Measurements from ENCODE around the gene SLX9. TPM values are rescaled to one million over a fixed set of nuclear protein-coding genes. Genes with fewer than 3 reads are reported as not detected.

Gene SLX9
- total RNA-seq, 1 donor from 2014 or later: 0.75 TPM

DNA sequence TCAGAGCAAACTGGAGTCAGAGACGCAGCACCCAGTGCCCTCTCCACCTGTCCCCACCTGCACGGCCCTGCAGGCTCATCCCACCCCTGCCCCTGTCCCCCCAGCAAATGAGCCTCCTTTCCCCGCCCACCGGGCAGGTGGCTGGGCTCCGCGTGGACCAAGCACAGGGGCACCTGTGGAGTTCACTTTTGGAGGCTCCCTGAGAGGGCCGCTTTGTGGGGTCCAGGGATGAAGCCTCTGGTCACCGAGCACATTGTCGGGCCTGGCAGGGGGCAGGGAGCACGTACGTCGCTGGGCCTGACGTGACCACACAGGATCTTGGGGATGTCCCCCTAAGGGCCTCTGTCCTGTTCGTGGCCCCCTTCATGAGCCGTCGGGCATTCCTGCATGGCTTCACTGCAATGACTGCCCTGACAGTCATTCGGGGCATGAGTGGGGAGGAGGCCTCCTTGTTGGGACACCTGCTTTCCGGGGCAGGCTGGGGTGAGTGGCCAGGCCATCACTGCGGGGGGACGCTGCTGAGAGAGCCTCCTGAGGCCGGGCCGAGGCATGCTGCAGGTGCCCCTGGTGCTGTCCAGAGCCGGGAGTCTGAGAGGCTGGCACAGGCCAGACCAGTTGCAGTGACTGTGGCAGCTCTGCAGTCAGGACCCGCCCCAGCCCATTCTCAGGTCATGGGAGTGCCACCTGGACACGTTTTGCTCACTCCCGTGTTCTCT, 19.7 kb downstream of the SLX9 start:
- TF ChIP-seq, protein P1, sequence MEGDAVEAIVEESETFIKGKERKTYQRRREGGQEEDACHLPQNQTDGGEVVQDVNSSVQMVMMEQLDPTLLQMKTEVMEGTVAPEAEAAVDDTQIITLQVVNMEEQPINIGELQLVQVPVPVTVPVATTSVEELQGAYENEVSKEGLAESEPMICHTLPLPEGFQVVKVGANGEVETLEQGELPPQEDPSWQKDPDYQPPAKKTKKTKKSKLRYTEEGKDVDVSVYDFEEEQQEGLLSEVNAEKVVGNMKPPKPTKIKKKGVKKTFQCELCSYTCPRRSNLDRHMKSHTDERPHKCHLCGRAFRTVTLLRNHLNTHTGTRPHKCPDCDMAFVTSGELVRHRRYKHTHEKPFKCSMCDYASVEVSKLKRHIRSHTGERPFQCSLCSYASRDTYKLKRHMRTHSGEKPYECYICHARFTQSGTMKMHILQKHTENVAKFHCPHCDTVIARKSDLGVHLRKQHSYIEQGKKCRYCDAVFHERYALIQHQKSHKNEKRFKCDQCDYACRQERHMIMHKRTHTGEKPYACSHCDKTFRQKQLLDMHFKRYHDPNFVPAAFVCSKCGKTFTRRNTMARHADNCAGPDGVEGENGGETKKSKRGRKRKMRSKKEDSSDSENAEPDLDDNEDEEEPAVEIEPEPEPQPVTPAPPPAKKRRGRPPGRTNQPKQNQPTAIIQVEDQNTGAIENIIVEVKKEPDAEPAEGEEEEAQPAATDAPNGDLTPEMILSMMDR (IDR thresholded peaks at IDR 0.05): no peak
- Histone ChIP-seq H3K36me3 (peaks cover 0 to 11% of the 10 kb centered on the region in 2 donors), H3K4me1 (peaks cover 23 to 54% of the 10 kb centered on the region in 2 donors), H3K27me3 (no peaks in the 10 kb centered on the region), H3K9me3 (no peaks in the 10 kb centered on the region), H3K4me3 (peak overlapping the region in 1 of 2 donors; percentile 30), H3K27ac (peak overlapping the region; percentile 84 to 90)
- DNase-seq (ENCODE audit: low spot score in 2 of 2): no peak
- intact Hi-C loops (cut with DNase I): loop anchor here (5.0 kb wide), 1 partner anchor 58 kb away; no protein-coding TSS in a partner anchor

DNA sequence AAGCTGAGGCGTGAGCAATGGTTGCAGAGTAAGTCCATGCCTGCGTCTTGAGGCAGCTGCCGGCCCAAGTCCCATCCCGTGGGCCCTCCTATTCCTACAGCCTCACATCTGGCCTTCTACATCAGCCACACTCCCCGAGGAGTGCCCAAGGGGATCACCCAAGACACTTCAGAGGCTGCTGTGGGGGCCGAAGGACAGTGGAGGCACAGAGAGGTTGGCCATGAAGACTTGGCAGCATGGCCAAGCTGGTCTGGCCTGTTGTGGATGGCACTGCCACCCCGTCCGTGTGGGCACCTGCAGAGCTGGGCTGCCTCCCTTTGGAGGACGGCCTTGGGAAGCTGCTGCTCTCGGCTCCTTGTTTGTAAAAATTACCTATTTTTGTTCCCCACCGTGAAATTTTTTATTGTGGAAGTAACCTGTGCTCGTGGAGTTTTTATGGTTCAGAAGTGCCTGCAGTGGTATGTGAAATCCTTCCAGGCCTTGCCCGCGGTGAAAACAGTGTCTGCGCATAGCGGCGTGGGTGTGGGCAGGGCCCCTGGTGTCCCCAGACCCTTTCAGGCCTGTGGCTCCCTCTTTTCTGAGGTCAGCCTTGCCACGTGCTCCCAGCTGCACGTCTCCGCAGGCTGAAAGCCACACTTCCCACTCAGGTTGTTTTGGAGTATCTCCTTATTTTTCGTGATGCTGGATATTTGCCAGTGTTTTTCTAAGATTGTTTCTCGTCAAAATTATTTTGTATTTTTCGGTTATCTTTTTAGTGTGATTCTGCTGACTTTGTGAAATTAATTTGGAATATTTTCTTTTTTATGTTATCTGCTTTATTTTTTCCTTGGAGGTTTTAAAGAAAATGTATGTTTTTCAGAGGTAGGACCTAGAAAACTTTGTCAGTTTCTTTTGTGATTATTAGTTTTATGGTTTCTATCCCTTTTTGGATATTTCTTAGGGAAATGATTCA, 20.6 kb downstream of the SLX9 start:
- no peaks in the 10 kb centered on the region for H3K9me3 ChIP-seq
- intact Hi-C loops (cut with DNase I): loop anchor here (5.0 kb wide), 1 partner anchor 57 kb away; no protein-coding TSS in a partner anchor
- H3K4me1 ChIP-seq: peaks cover 23 to 54% of the 10 kb centered on the region in 2 donors
- DNase-seq (ENCODE audit: low spot score in 2 of 2): no peak
- TF ChIP-seq, protein P1 (IDR thresholded peaks at IDR 0.05): no peak
- no peak overlapping the region for H3K4me3 ChIP-seq
- peak overlapping the region; percentile 84 to 90 for H3K27ac ChIP-seq
- H3K27me3 ChIP-seq: no peaks in the 10 kb centered on the region
- peaks cover 0 to 11% of the 10 kb centered on the region in 2 donors for H3K36me3 ChIP-seq

GRCh38 chr21:44962403-44962966, 22.7 kb downstream of the SLX9 start:
- peak in 1 of 2 donors; percentile 91 for DNase-seq (ENCODE audit: low spot score in 2 of 2)
- intact Hi-C loops (cut with DNase I): loop anchor here (1.0 to 5.0 kb wide), 3 partner anchors 21 to 88 kb away; no protein-coding TSS in a partner anchor
- TF ChIP-seq, protein P1 (IDR thresholded peaks at IDR 0.05): no peak
- Histone ChIP-seq H3K27ac (peak overlapping the region; percentile 84 to 90), H3K4me1 (peaks cover 38 to 74% of the 10 kb centered on the region in 2 donors), H3K9me3 (no peaks in the 10 kb centered on the region), H3K27me3 (no peaks in the 10 kb centered on the region), H3K4me3 (no peak overlapping the region), H3K36me3 (peaks cover 0 to 6% of the 10 kb centered on the region in 2 donors)

DNA sequence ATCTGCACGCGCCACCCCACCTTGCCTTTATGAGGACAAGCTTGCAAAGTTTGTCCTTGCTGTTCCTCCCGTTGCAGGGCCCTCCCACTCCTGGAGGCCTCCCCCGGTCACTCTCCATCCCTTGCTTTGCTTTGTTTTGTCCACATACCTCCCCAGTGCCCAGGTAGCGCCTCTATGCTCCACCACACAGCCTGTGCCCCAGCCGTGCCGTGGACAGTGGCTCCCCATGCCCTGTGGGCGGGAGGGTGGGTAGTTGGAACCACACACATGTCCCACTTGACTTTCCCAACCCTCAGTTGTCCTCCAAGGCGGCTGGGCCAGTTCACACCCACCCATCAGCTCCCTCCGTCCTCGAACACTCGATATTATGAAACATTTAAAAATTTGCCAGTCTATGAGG, 24.6 kb downstream of the SLX9 start:
- H3K27ac ChIP-seq: peak overlapping the region; percentile 49 to 87
- peaks cover 0 to 10% of the 10 kb centered on the region in 2 donors for H3K36me3 ChIP-seq
- peaks cover 34 to 66% of the 10 kb centered on the region in 2 donors for H3K4me1 ChIP-seq
- no peaks in the 10 kb centered on the region for H3K9me3 ChIP-seq
- TF ChIP-seq, protein P1 (IDR thresholded peaks at IDR 0.05): no peak
- no peaks in the 10 kb centered on the region for H3K27me3 ChIP-seq
- no peak for DNase-seq (ENCODE audit: low spot score in 2 of 2)
- intact Hi-C loops (cut with DNase I): loop anchor here (5.0 kb wide), 1 partner anchor 53 kb away; no protein-coding TSS in a partner anchor
- no peak overlapping the region for H3K4me3 ChIP-seq
